ENCODE measurements around the gene PKD1.
A peak's percentile ranks its signal among the peaks of the same experiment; 100 is the strongest.

PKD1 gene

DNA sequence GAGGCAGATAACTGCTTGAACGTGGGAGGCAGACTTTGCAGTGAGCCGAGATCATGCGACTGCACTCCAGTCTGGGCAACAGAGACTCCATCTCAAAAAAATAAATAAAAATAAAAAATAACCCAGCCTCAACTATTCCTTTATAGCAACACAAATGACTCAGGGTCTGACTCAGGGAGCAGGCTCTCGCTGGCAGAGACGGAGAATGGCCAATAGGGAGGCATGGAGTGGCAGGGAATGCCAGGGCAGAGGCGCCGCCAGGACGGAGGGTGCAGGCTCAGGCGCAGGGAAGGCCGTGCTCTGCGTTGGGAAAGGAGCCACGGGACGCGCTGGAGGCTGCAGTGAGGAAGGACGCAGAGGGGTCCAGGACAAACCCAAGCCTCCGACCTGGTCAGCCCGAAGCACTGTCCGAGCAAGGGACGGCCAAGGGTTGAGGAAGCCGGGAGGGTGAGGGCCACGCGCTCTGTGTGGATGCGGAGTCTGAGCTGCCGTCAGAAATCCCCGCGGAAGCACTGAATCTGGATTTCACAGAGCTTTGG lies 40.3 kb downstream of the PKD1 start:
- CTCF ChIA-PET, result interaction anchor here (1.3 kb wide), 1 partner anchor 80 kb away, joined by 3 read pairs; no protein-coding TSS in a partner anchor
- TF ChIP-seq MEIS1 (CRISPR knock-in tag; IDR thresholded peaks at IDR 0.05; ENCODE audit: borderline replicate concordance) (no peak), ZSCAN30 (tag by site-specific recombination; IDR thresholded peaks at IDR 0.05) (no peak), EGR2 (tag by site-specific recombination; IDR thresholded peaks at IDR 0.05; ENCODE audit: low read depth) (0 out of 2 replicates have a peak, but pooled peaks have one; percentile 10), ZNF600 (tag by site-specific recombination; IDR thresholded peaks at IDR 0.05) (peak; percentile 37; the same call in 1 of the 2 replicates)
- TF ChIP-seq, protein P1, sequence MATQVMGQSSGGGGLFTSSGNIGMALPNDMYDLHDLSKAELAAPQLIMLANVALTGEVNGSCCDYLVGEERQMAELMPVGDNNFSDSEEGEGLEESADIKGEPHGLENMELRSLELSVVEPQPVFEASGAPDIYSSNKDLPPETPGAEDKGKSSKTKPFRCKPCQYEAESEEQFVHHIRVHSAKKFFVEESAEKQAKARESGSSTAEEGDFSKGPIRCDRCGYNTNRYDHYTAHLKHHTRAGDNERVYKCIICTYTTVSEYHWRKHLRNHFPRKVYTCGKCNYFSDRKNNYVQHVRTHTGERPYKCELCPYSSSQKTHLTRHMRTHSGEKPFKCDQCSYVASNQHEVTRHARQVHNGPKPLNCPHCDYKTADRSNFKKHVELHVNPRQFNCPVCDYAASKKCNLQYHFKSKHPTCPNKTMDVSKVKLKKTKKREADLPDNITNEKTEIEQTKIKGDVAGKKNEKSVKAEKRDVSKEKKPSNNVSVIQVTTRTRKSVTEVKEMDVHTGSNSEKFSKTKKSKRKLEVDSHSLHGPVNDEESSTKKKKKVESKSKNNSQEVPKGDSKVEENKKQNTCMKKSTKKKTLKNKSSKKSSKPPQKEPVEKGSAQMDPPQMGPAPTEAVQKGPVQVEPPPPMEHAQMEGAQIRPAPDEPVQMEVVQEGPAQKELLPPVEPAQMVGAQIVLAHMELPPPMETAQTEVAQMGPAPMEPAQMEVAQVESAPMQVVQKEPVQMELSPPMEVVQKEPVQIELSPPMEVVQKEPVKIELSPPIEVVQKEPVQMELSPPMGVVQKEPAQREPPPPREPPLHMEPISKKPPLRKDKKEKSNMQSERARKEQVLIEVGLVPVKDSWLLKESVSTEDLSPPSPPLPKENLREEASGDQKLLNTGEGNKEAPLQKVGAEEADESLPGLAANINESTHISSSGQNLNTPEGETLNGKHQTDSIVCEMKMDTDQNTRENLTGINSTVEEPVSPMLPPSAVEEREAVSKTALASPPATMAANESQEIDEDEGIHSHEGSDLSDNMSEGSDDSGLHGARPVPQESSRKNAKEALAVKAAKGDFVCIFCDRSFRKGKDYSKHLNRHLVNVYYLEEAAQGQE (tag by site-specific recombination; IDR thresholded peaks at IDR 0.05), result no peak
- H3K27ac ChIP-seq (ENCODE audit: extremely low read depth, low read depth, low read length), result no peak overlapping the region
- H3K36me3 ChIP-seq (ENCODE audit: control insufficient read depth in 2 of 2, insufficient read depth in 1 of 2, low read length in 2 of 2), result peaks cover 0 to 68% of the 10 kb centered on the region in 2 experiments; a peak in 1 of 3 replicates
- no peaks in the 10 kb centered on the region for H3K9me3 ChIP-seq (ENCODE audit: control insufficient read depth, insufficient read depth, low read depth, low read length)
- no peaks in the 10 kb centered on the region for H3K4me1 ChIP-seq (ENCODE audit: control insufficient read depth, insufficient read depth, low read length)
- H3K4me3 ChIP-seq (ENCODE audit: low read depth, low read length), result no peak overlapping the region
- POLR2A ChIA-PET, result no interaction called here

DNA sequence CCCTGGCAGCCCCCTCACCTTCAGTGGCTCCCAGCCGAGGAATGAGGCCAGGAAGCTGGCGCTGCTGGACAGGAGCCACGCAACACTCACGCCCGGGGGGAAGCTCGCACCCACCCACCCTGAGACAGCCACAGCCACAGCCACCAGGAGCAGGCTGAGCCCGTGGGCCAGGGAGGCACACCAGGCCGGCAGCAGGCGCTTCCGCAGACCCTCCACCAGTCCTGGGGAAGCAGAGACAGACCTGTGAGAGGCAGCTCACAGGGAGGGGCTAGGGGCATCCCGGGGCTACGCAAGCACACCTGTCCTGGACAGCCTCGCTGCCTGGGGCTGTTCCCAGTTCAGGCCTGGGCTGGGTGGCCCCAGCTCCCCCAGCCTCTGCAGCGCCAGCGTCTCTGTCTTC lies 41.9 kb downstream of the PKD1 start:
- ChIA-PET POLR2A (no interaction called here), CTCF (no interaction called here)
- no peak for TF ChIP-seq ZNF791 (tag by site-specific recombination; IDR thresholded peaks at IDR 0.05)
- TF ChIP-seq WT1 (tag by site-specific recombination; IDR thresholded peaks at IDR 0.05), result no peak
- TF ChIP-seq ZNF157 (tag by site-specific recombination; IDR thresholded peaks at IDR 0.05), result no peak
- no peak for TF ChIP-seq ZNF530 (tag by site-specific recombination; IDR thresholded peaks at IDR 0.05; ENCODE audit: low read depth)
- no peak for TF ChIP-seq KLF8 (tag by site-specific recombination; IDR thresholded peaks at IDR 0.05)
- no peak for TF ChIP-seq ZNF624 (tag by site-specific recombination; IDR thresholded peaks at IDR 0.05)
- TF ChIP-seq ZNF433 (tag by site-specific recombination; IDR thresholded peaks at IDR 0.05; ENCODE audit: low read depth), result no peak
- no peaks in the 10 kb centered on the region for H3K4me1 ChIP-seq (ENCODE audit: control insufficient read depth, insufficient read depth, low read length)
- peaks cover 0 to 74% of the 10 kb centered on the region in 2 experiments; a peak in 1 of 3 replicates for H3K36me3 ChIP-seq (ENCODE audit: control insufficient read depth in 2 of 2, insufficient read depth in 1 of 2, low read length in 2 of 2)
- no peaks in the 10 kb centered on the region for H3K9me3 ChIP-seq (ENCODE audit: control insufficient read depth, insufficient read depth, low read depth, low read length)
- no peak overlapping the region for H3K27ac ChIP-seq (ENCODE audit: extremely low read depth, low read depth, low read length)
- H3K4me3 ChIP-seq (ENCODE audit: low read depth, low read length), result no peak overlapping the region

DNA sequence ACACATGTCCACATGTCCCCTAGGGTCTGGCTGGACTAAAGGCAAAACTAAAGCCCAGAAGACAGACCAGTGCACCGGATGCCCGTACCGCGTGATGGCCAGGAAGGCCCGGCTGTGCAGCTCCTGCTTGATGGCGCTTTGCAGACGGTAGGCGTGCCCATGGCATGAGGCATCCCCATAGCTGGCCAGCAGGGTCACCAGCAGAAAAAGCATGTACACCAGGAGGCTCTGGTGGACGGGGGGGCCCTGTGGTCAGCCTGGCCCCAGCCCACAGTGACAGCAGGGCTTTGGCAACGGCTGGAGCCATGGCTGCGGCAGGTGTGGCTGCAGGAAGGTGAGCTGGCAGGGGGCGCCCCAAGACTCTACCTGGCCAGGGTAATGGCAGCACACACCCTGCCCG lies 42.8 kb downstream of the PKD1 start:
- H3K36me3 ChIP-seq (ENCODE audit: control insufficient read depth in 2 of 2, insufficient read depth in 1 of 2, low read length in 2 of 2), result peaks cover 0 to 83% of the 10 kb centered on the region in 2 experiments; a peak in 1 of 3 replicates
- no peaks in the 10 kb centered on the region for H3K9me3 ChIP-seq (ENCODE audit: control insufficient read depth, insufficient read depth, low read depth, low read length)
- ChIA-PET CTCF (no interaction called here), POLR2A (no interaction called here)
- no peak overlapping the region for H3K27ac ChIP-seq (ENCODE audit: extremely low read depth, low read depth, low read length)
- H3K4me3 ChIP-seq (ENCODE audit: low read depth, low read length), result no peak overlapping the region
- H3K4me1 ChIP-seq (ENCODE audit: control insufficient read depth, insufficient read depth, low read length), result no peaks in the 10 kb centered on the region
- TF ChIP-seq ZNF19 (tag by site-specific recombination; IDR thresholded peaks at IDR 0.05; ENCODE audit: low read depth) (no peak), PRDM1 (tag by site-specific recombination; IDR thresholded peaks at IDR 0.05) (no peak), ZNF404 (tag by site-specific recombination; IDR thresholded peaks at IDR 0.05) (no peak), ZNF610 (tag by site-specific recombination; IDR thresholded peaks at IDR 0.05; ENCODE audit: borderline replicate concordance) (no peak), WT1 (tag by site-specific recombination; IDR thresholded peaks at IDR 0.05) (no peak), ZNF335 (tag by site-specific recombination; conservative IDR thresholded peaks at IDR 0.05) (no peak), ZBTB7A (tag by site-specific recombination; IDR thresholded peaks at IDR 0.05; ENCODE audit: low read depth) (no peak), ZNF354C (tag by site-specific recombination; IDR thresholded peaks at IDR 0.05; ENCODE audit: borderline replicate concordance, low read depth) (no peak), OSR2 (tag by site-specific recombination; IDR thresholded peaks at IDR 0.05) (no peak), KLF9 (tag by site-specific recombination; IDR thresholded peaks at IDR 0.05; ENCODE audit: low read depth) (no peak), ZNF707 (tag by site-specific recombination; IDR thresholded peaks at IDR 0.05) (no peak)
- TF ChIP-seq, protein P2, sequence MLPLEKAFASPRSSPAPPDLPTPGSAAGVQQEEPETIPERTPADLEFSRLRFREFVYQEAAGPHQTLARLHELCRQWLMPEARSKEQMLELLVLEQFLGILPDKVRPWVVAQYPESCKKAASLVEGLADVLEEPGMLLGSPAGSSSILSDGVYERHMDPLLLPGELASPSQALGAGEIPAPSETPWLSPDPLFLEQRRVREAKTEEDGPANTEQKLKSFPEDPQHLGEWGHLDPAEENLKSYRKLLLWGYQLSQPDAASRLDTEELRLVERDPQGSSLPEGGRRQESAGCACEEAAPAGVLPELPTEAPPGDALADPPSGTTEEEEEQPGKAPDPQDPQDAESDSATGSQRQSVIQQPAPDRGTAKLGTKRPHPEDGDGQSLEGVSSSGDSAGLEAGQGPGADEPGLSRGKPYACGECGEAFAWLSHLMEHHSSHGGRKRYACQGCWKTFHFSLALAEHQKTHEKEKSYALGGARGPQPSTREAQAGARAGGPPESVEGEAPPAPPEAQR (tag by site-specific recombination; IDR thresholded peaks at IDR 0.05), result no peak
- TF ChIP-seq, protein P3, sequence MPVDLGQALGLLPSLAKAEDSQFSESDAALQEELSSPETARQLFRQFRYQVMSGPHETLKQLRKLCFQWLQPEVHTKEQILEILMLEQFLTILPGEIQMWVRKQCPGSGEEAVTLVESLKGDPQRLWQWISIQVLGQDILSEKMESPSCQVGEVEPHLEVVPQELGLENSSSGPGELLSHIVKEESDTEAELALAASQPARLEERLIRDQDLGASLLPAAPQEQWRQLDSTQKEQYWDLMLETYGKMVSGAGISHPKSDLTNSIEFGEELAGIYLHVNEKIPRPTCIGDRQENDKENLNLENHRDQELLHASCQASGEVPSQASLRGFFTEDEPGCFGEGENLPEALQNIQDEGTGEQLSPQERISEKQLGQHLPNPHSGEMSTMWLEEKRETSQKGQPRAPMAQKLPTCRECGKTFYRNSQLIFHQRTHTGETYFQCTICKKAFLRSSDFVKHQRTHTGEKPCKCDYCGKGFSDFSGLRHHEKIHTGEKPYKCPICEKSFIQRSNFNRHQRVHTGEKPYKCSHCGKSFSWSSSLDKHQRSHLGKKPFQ (tag by site-specific recombination; IDR thresholded peaks at IDR 0.05), result no peak
- TF ChIP-seq, protein P4, sequence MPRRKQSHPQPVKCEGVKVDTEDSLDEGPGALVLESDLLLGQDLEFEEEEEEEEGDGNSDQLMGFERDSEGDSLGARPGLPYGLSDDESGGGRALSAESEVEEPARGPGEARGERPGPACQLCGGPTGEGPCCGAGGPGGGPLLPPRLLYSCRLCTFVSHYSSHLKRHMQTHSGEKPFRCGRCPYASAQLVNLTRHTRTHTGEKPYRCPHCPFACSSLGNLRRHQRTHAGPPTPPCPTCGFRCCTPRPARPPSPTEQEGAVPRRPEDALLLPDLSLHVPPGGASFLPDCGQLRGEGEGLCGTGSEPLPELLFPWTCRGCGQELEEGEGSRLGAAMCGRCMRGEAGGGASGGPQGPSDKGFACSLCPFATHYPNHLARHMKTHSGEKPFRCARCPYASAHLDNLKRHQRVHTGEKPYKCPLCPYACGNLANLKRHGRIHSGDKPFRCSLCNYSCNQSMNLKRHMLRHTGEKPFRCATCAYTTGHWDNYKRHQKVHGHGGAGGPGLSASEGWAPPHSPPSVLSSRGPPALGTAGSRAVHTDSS (tag by site-specific recombination; IDR thresholded peaks at IDR 0.05), result no peak
